ENCODE data around the gene OSCP1. TPM values are rescaled to one million over a fixed set of nuclear protein-coding genes. Genes with fewer than 3 reads are reported as not detected.
"Not testable (repeated sequence)": the region's sequence is repeated elsewhere in the genome, so short reads cannot be mapped to it uniquely, and the experiment has no call there.

OSCP1 gene, protein sequence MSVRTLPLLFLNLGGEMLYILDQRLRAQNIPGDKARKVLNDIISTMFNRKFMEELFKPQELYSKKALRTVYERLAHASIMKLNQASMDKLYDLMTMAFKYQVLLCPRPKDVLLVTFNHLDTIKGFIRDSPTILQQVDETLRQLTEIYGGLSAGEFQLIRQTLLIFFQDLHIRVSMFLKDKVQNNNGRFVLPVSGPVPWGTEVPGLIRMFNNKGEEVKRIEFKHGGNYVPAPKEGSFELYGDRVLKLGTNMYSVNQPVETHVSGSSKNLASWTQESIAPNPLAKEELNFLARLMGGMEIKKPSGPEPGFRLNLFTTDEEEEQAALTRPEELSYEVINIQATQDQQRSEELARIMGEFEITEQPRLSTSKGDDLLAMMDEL
- 10 to 100 TPM in 7 of 8 experiments, 1 to 10 TPM in 1; 7.5 to 31.1 (median 24.6) TPM for total RNA-seq

DNA sequence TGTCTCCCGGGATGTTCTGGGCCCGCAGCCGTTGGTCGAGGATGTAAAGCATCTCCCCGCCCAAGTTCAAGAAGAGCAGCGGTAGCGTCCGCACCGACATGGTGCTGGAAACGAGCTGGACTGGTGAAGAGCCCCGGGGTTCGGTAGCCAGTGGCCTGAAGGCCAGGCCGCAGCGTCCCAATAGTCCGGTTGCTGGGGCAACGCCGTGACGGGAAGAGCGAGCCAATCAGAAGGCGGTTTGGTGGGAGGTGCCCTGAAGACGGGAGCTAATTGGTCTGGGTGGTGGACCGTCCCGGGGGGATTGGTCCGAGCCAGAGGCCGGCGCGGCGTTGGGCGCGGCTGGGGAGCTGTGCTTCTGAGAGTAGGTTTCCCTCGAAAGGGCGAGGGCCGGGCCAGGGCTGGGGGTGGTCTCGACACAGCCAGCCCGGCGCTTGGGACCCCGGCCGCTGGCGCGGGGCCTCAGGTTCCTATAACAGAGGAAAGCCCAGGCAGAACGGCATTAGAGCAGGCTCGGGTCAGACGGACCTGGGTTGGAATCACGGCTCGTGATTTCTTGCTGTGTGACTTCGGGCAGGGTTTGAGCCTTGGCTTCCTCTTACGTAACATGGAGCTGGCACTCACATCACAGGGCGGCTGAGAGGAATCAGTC, at the start of gene OSCP1:
OSCP1 (minus strand) TSS at position 182 of the 649 bp plus-strand sequence; CDS start at position 100, 82 bp downstream.
- in situ Hi-C loops (cut with MboI; ENCODE audit: low pct_unique_long_range_greater_than_20kb in 2 of 9, low sequenced_read_pairs in 9 of 9, unreplicated experiment in 9 of 9), result no loop called here
- H3K27ac ChIP-seq, result peak within 1 kb of the TSS; percentile 93 to 96
- peak within 1 kb of the TSS; percentile 52 to 91 (median 57) for H3K4me3 ChIP-seq
- whole genome bisulfite sequencing, 10 experiments, result 0 to 7% (median 2%) methylated on average over 3 to 23 of the region's 48 CpGs; no CpG with 5 or more reads in 2 of the 10 experiments
- peaks cover 14 to 24% of the 10 kb centered on the region in 2 donors for H3K4me1 ChIP-seq (replicated peaks in 1 of 2)
- peak; percentile 90 to 98 (median 96) for ATAC-seq (replicated peaks in 6 of 8)

- ATAC-seq (replicated peaks in 6 of 8), result no peak
- WGBS, 10 experiments, result 50 to 100% (median 78%) methylated on average over 1 to 2 of the region's 2 CpGs
- Histone ChIP-seq H3K27ac (no peak overlapping the region), H3K4me1 (replicated peaks in 1 of 2) (no peaks in the 10 kb centered on the region), H3K4me3 (no peak overlapping the region)
- in situ Hi-C loops (cut with MboI; ENCODE audit: low pct_unique_long_range_greater_than_20kb in 2 of 9, low sequenced_read_pairs in 9 of 9, unreplicated experiment in 9 of 9), result no loop called here
Observed at GRCh38 chr1:36497207-36497606, 47.0 kb upstream of the OSCP1 start.

DNA sequence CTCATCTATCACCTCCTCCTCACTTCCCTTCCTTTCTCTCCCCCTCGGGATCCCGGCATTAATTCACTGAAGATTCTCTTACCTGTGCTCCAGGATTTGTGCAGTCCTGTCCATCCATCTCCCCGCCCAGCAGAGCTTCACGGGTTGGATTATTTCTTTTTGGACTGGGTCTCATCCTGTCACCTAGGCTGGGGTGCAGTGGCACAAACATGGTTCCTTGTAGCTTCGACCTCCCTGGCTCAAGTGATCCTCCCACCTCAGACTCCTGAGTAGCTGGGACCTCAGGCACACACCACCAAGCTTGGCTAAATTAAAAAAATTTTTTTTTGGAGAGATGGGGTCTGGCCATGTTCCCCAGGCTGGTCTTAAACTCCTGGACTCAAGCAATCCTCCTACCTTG, 44.7 kb upstream of the OSCP1 start:
- Histone ChIP-seq H3K27ac (no peak overlapping the region), H3K4me3 (no peak overlapping the region), H3K4me1 (replicated peaks in 1 of 2) (no peaks in the 10 kb centered on the region)
- no peak for ATAC-seq (replicated peaks in 6 of 8)
- 0 to 85% (median 61%) methylated on average over 1 to 5 of the region's 5 CpGs; no CpG with 5 or more reads in 3 of the 10 experiments for WGBS, 10 experiments
- in situ Hi-C loops (cut with MboI; ENCODE audit: low pct_unique_long_range_greater_than_20kb in 2 of 9, low sequenced_read_pairs in 9 of 9, unreplicated experiment in 9 of 9), result no loop called here

GRCh38 chr1:36493524-36493923, 43.3 kb upstream of the OSCP1 start:
- no peak for ATAC-seq (replicated peaks in 6 of 8)
- H3K27ac ChIP-seq, result no peak overlapping the region
- H3K4me1 ChIP-seq (replicated peaks in 1 of 2), result peaks cover 0 to 3% of the 10 kb centered on the region in 2 donors
- 59 to 95% (median 79%) methylated on average over 2 to 9 of the region's 9 CpGs for WGBS, 10 experiments
- in situ Hi-C loops (cut with MboI; ENCODE audit: low pct_unique_long_range_greater_than_20kb in 2 of 9, low sequenced_read_pairs in 9 of 9, unreplicated experiment in 9 of 9), result no loop called here
- no peak overlapping the region for H3K4me3 ChIP-seq

DNA sequence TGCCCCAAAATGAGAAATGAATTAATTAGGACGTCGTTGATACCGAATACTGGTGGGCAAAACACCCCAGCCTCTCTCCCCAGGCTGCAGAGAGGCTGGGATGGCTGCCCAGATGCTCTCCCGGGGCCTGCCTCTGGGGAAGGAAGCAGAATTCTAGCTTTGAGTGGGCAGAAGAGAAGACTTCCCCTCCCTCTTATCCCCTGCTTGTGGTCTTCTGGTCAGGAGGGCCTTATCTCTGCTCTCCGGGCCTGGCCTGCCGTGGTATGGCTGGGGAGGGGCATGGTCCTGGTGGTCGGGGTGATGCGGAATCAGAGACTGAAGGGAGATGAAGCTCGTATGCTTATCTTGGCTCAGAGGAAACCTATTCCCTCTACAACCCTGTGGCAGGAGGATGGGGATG, 42.2 kb upstream of the OSCP1 start:
- Histone ChIP-seq H3K4me3 (no peak overlapping the region), H3K27ac (no peak overlapping the region), H3K4me1 (replicated peaks in 1 of 2) (peaks cover 0 to 3% of the 10 kb centered on the region in 2 donors)
- in situ Hi-C loops (cut with MboI; ENCODE audit: low pct_unique_long_range_greater_than_20kb in 2 of 9, low sequenced_read_pairs in 9 of 9, unreplicated experiment in 9 of 9), result no loop called here
- WGBS, 10 experiments, result 0 to 83% (median 54%) methylated on average over 1 to 9 of the region's 9 CpGs; no CpG with 5 or more reads in 4 of the 10 experiments
- no peak for ATAC-seq (replicated peaks in 6 of 8)

DNA sequence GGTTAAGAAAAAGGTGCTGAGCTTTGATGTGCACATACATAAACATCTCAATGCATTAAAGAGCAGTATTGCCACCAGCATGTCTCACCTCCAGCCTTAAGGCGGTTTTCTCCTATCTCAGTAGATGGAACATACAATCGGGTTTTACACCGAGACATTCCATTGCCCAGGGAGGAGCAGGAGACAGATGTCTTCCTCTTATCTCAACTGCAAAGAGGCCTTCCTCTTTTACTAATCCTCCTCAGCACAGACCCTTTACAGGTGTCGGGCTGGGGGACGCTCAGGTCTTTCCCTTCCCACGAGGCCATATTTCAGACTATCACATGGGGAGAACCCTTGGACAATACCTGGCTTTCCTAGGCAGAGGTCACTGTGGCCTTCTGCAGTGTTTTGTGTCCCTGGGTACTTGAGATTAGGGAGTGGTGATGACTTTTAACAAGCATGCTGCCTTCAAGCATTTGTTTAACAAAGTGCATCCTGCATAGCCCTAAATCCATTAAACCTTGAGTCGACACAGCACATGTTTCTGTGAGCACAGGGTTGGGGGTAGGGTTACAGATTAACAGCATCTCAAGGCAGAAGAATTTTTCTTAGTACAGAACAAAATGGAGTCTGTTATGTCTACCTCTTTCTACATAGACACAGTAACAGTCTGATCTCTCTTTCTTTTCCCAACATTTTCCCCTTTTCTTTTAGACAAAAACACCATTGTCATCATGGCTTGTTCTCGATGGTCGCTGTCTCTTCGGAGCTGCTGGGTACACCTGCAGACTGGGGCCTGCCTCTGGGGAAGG, 39.2 kb upstream of the OSCP1 start:
- ATAC-seq (replicated peaks in 6 of 8); H3K4me3 ChIP-seq; in situ Hi-C loops (cut with MboI; ENCODE audit: low pct_unique_long_range_greater_than_20kb in 2 of 9, low sequenced_read_pairs in 9 of 9, unreplicated experiment in 9 of 9); H3K27ac ChIP-seq; H3K4me1 ChIP-seq (replicated peaks in 1 of 2): not testable (repeated sequence)
- 21 to 100% (median 75%) methylated on average over 1 to 8 of the region's 10 CpGs; no CpG with 5 or more reads in 4 of the 10 experiments for WGBS, 10 experiments

GRCh38 chr1:36487906-36488305, 37.7 kb upstream of the OSCP1 start:
- peaks cover 3 to 7% of the 10 kb centered on the region in 2 donors for H3K4me1 ChIP-seq (replicated peaks in 1 of 2)
- H3K4me3 ChIP-seq, result no peak overlapping the region
- H3K27ac ChIP-seq, result no peak overlapping the region
- no peak for ATAC-seq (replicated peaks in 6 of 8)
- 67 to 100% (median 90%) methylated on average over 1 to 2 of the region's 3 CpGs; no CpG with 5 or more reads in 5 of the 10 experiments for WGBS, 10 experiments
- in situ Hi-C loops (cut with MboI; ENCODE audit: low pct_unique_long_range_greater_than_20kb in 2 of 9, low sequenced_read_pairs in 9 of 9, unreplicated experiment in 9 of 9), result no loop called here

DNA sequence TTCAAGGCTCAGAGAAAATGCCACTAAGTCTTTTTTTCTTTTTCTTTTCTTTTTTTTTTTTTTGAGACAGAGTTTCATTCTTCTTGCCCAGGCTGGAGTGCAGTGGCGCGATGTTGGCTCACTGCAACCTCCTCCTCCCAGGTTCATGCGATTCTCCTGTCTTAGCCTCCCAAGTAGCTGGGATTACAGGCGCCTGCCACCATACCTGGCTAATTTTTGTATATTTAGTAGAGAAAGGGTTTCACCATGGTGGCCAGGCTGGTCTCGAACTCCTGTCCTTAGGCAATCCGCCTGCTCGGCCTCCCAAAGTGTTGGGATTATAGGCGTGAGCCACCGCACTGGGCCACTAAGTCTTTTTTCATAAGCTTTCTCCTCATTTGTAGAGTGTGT, 37.1 kb upstream of the OSCP1 start:
- H3K4me1 ChIP-seq (replicated peaks in 1 of 2), result peaks cover 3 to 13% of the 10 kb centered on the region in 2 donors
- 65 to 100% (median 93%) methylated on average over 1 to 9 of the region's 9 CpGs; no CpG with 5 or more reads in 1 of the 10 experiments for WGBS, 10 experiments
- H3K27ac ChIP-seq; in situ Hi-C loops (cut with MboI; ENCODE audit: low pct_unique_long_range_greater_than_20kb in 2 of 9, low sequenced_read_pairs in 9 of 9, unreplicated experiment in 9 of 9); H3K4me3 ChIP-seq; ATAC-seq (replicated peaks in 6 of 8): not testable (repeated sequence)

DNA sequence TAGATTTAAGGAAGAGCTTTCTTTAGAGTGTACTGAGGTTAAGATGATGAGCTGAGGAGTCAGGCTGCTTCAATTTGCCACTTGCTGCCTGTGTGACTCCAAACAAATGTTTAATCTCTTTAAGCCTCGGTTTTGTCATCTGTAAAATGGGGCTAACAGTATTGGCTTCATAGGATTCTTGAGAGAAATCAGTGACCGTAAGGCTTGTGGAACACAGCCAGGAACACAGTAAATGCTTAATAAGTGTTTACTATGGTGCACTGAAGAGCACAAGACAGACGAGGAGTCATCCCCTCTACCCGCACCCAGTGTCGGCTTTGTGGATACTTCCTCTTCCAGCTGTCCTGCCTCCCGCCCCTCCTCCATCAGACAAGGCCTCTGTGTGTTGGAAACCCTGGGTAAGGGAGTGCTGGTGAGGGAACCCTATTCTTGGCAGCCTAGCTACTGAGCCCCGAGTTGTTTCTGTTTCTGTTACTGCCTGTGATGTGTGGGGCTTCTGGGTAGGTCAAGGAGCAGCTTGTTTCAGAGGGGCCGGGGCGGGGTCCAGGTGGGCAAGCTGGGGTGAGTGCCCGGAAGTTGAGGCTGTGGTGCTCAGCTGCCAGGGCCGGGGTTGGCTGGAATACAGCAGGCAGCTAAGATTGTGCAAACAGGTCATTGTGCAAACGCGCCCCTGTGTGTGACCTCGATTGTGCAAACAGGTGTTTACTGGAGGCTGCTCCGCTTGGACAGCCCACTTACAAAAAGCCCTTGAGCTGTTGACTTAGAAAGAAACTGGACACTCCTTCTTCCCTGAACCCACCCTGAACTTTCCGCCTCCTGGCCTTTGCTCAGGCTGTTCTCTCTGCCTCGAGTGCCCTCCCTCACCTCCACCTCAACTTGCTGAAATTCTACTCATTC, 36.4 kb upstream of the OSCP1 start:
- no peak overlapping the region for H3K4me3 ChIP-seq
- peak in 3 of 8 experiments; percentile 15 to 65 (median 41) for ATAC-seq (replicated peaks in 6 of 8)
- in situ Hi-C loops (cut with MboI; ENCODE audit: low pct_unique_long_range_greater_than_20kb in 2 of 9, low sequenced_read_pairs in 9 of 9, unreplicated experiment in 9 of 9), result no loop called here
- 50 to 82% (median 70%) methylated on average over 2 to 11 of the region's 17 CpGs; no CpG with 5 or more reads in 1 of the 10 experiments for WGBS, 10 experiments
- no peak overlapping the region for H3K27ac ChIP-seq
- H3K4me1 ChIP-seq (replicated peaks in 1 of 2), result peaks cover 6 to 19% of the 10 kb centered on the region in 2 donors

DNA sequence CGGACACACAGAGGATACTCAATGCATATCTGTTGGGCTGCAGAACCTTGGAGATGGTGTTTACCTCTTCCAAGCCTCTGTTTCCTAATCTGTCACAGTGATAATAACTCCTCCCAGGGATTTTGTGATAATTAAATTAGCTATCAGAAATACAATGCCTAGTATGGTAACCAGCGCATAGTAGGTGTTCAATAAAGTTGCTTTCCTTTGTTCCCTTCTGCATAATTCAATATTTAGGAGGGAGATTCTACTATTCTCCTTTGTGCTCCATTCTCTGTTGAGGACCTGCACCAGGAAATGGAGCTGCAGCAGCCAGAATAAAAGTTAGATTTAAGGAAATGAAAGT, 35.8 kb upstream of the OSCP1 start:
- H3K4me1 ChIP-seq (replicated peaks in 1 of 2), result peaks cover 10 to 23% of the 10 kb centered on the region in 2 donors
- 50 to 100% (median 100%) methylated on average over 1 to 2 of the region's 2 CpGs; no CpG with 5 or more reads in 3 of the 10 experiments for WGBS, 10 experiments
- no peak for ATAC-seq (replicated peaks in 6 of 8)
- in situ Hi-C loops (cut with MboI; ENCODE audit: low pct_unique_long_range_greater_than_20kb in 2 of 9, low sequenced_read_pairs in 9 of 9, unreplicated experiment in 9 of 9), result no loop called here
- H3K4me3 ChIP-seq, result no peak overlapping the region
- no peak overlapping the region for H3K27ac ChIP-seq

DNA sequence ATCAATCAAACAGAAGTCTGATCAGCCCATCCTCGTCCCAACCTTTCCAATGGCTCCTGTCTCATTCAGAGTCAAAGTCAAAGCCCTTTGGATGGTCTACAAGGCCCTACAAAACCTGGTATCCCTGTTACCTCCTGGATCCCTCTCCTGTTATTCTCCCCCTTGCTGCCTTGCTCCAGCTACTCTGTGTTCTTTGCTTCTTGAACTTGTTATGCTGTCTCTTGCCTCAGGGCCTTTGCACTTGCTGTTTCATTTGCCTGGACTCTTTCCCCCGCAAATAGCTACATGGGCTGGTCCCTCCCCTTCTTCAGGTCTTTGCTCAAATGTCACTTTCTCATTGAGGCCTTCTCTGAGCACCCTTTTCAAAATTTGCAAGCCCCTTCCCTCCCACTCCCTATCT, 33.8 kb upstream of the OSCP1 start:
- 38 to 100% (median 83%) methylated on average over 1 to 2 of the region's 2 CpGs; no CpG with 5 or more reads in 1 of the 10 experiments for WGBS, 10 experiments
- no peak for ATAC-seq (replicated peaks in 6 of 8)

More for the DNA sequence above, 33.8 kb upstream of the OSCP1 start:
- no peak overlapping the region for H3K4me3 ChIP-seq
- in situ Hi-C loops (cut with MboI; ENCODE audit: low pct_unique_long_range_greater_than_20kb in 2 of 9, low sequenced_read_pairs in 9 of 9, unreplicated experiment in 9 of 9), result no loop called here
- no peak overlapping the region for H3K27ac ChIP-seq
- peaks cover 6 to 23% of the 10 kb centered on the region in 2 donors for H3K4me1 ChIP-seq (replicated peaks in 1 of 2)

Data from motor neuron (in vitro differentiated cells).